Activated naive CD4-positive, alpha-beta T cell treated with anti-CD3 and anti-CD28 coated beads, Interleukin-2, amount 10 ng/mL, durations not matched to agents 5 hours and 36 hours (primary cell): ENCODE data around the gene IFNA1. TPM values are rescaled to one million over a fixed set of nuclear protein-coding genes. Genes with fewer than 3 reads are reported as not detected.

Experiments
- total RNA-seq, 2 experiments: library from RNA; stranded (reverse); gene quantifications; one replicate each; pipeline ENCODE4 v1.2.3, GENCODE V29; 2021

The IFNA1 gene
- total RNA-seq = not detected

GRCh38 chr9:21440139-21440538 is at the start of gene IFNA1:
Gene IFNA1 (plus strand): TSS chr9:21440439. CDS start chr9:21440508, 69 bp downstream.

GRCh38 chr9:21408817-21409216 is 31.4 kb upstream of the IFNA1 start, which contains the start of gene IFNA8:
Gene IFNA8 (plus strand): TSS chr9:21409117. CDS start chr9:21409177, 60 bp downstream.

GRCh38 chr9:21482213-21482612 is 42.0 kb downstream of the IFNA1 start, which contains the start of gene IFNE:
Gene IFNE (minus strand): TSS chr9:21482313. CDS start chr9:21481694, 619 bp downstream.

Other genes with a start within 250 kb of the IFNA1 start
- not detected for gene IFNA7, start 238.2 kb upstream of the IFNA1 start, total RNA-seq
- not detected for gene IFNA10, start 233.3 kb upstream of the IFNA1 start, total RNA-seq
- gene IFNA16, start 223.1 kb upstream of the IFNA1 start, total RNA-seq = not detected
- gene IFNA17, start 212.2 kb upstream of the IFNA1 start, total RNA-seq = not detected
- not detected for gene IFNA14, start 200.4 kb upstream of the IFNA1 start, total RNA-seq
- not detected for gene IFNA5, start 135.1 kb upstream of the IFNA1 start, total RNA-seq
- gene KLHL9, start 105.0 kb upstream of the IFNA1 start, total RNA-seq = 10 to 100 TPM; 19.3 to 20.4 TPM
- gene IFNA6, start 89.6 kb upstream of the IFNA1 start, total RNA-seq = not detected
- not detected for gene IFNA13, start 72.4 kb upstream of the IFNA1 start, total RNA-seq
- gene IFNA2, start 55.0 kb upstream of the IFNA1 start, total RNA-seq = not detected
- not detected for gene IFNA8, start 31.3 kb upstream of the IFNA1 start, total RNA-seq
- gene IFNE, start 41.9 kb downstream of the IFNA1 start, total RNA-seq = not detected